Right renal pelvis (tissue), 4 donors: Measurements from ENCODE around the gene PRKRA. TPM values are rescaled to one million over a fixed set of nuclear protein-coding genes. Genes with fewer than 3 reads are reported as not detected.
"Not testable (repeated sequence)": the region's sequence is repeated elsewhere in the genome, so short reads cannot be mapped to it uniquely, and the experiment has no call there.

Source experiments
- DNase-seq, 4 donors: peaks; one replicate each; pipeline ENCODE4 v3.0.0-alpha.2; 2013; ENCODE audit warnings: low read depth in 4 of 4, low spot score in 3 of 4, missing footprints in 1 of 4
- polyA plus RNA-seq, 4 donors: library from polyadenylated mRNA; unstranded; fragments of 120-200 nt; gene quantifications; one replicate each; pipeline ENCODE4 v1.2.1, GENCODE V29; 2013; ENCODE audit not compliant: insufficient read length in 4 of 4

The PRKRA gene
- polyA plus RNA-seq = 10 to 100 TPM; 70.7 to 84.6 (median 78.2) TPM

DNA sequence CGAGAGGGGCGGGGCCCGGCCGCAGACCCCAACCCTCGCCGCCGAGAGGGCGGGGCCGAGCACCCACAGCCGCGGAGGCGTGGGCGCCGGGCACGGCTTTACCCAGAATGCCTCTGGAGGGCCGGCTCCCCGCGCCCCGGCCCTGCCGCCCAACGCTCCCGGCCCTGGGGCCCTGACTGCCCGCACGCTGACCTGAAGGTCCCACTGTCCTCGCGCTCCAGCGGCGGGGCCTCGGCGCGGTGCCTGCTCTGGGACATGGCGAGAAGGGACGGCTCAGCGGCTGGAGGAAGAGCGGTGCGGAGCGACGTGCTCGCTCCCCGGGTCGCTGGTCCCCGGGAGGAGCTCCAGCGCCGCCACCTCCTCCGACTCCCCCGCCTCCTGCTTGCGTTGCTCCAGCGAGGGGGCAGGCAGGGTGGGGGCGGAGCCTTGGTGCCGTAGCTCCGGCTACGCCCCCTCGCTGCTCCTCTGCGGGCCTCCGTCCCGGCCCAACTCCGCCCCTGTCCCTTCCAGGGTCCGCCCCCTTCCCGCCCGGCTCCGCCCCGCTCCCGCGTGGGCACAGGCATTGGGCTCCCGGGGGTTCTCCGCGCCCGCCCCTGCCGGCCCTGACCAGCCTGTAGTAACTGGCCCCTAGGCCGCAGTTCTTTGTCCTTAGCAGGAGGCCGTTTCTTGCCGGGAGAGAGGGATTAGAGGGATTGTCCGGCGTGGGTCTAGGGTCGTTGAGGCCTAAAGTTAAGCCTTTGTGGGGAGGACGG is at the start of gene PRKRA, which contains the start of gene PJVK:
Gene PRKRA (minus strand): TSS at position 402 of the 752 bp plus-strand sequence. CDS start 145 bp downstream, at position 257.
Gene PJVK (plus strand): TSS at position 605 of the 752 bp plus-strand sequence. CDS start 2,032 bp downstream, outside the sequence.
- DNase-seq = peak; percentile 96 to 98 (median 96)

- no peak for DNase-seq
Measured at GRCh38 chr2:178499640-178500039, 48.7 kb upstream of the PRKRA start.

GRCh38 chr2:178498137-178498536 is 47.2 kb upstream of the PRKRA start:
- no peak for DNase-seq

- DNase-seq = no peak
Measured at GRCh38 chr2:178496049-178496448, 45.1 kb upstream of the PRKRA start.

- no peak for DNase-seq
Measured at GRCh38 chr2:178491612-178492011, 40.6 kb upstream of the PRKRA start.

GRCh38 chr2:178485356-178485755 is 34.4 kb upstream of the PRKRA start:
- DNase-seq = no peak

GRCh38 chr2:178484245-178485041 is 33.5 kb upstream of the PRKRA start:
- no peak for DNase-seq

GRCh38 chr2:178482437-178482836 is 31.5 kb upstream of the PRKRA start:
- DNase-seq = no peak

- peak; percentile 81 to 89 (median 82) for DNase-seq
Measured at GRCh38 chr2:178480227-178481181, 29.5 kb upstream of the PRKRA start, which contains the start of gene PLEKHA3. TSS of gene PLEKHA3 (plus strand) at chr2:178480457. CDS start at chr2:178480870, 413 bp downstream.

DNA sequence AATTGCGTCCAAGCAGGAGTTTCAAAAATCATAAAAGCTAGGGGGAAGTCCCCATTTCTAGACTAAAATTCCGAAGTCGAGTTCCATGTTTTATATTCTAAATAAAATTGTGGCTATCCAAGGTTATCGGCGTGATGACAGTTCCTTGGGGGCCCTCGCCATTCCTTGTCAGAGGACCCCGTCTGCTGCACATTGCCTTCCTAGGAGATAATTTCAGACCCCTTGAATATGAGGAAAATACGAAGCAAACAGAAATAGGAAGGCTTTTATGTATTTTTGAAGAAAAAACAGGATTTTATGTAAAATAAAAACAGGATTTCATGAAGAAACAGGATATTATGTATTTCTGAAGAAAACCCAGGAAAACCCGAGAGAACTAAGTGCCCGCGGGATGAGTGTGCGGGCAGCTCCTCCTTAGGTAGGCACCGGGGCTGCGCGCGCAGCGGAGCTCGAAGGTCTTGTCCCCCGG is 28.8 kb upstream of the PRKRA start:
- no peak for DNase-seq

DNA sequence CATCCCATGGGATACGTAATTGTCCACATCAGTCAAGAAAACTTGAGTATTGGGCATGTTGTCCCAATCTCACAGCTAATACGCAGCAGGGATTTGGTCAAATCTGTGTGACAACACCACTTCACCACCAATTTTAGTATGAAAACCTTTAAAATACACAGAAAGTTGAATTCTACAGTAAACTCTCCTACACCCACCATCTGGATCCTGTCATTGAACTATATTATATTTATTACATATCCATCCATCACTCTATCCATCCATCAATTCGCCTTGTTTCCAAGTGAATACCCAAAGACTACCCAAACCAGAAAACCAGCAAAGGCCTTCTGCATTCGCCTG is 28.3 kb upstream of the PRKRA start:
- no peak for DNase-seq

- peak; percentile 67 to 82 (median 74) for DNase-seq
Measured at GRCh38 chr2:178478439-178479274, 27.7 kb upstream of the PRKRA start, which contains the start of gene FKBP7. TSS of gene FKBP7 (minus strand) at chr2:178478600. CDS start at chr2:178478499, 101 bp downstream.

DNA sequence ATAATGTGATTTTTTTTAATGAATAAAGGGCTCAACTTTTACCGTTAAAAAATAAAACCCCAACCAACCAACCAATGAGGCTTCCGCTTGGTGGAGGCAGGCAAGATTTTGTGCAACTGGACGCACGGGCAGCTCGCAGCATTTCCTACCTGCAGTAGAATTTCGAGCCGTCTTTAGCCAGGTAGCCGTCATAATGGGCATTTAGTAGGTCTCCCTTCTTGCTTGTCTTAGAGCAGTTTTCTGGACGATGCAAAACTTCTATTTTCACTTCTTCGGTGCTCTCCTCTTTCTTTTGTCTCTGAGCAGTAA is 27.1 kb upstream of the PRKRA start:
- no peak for DNase-seq

DNA sequence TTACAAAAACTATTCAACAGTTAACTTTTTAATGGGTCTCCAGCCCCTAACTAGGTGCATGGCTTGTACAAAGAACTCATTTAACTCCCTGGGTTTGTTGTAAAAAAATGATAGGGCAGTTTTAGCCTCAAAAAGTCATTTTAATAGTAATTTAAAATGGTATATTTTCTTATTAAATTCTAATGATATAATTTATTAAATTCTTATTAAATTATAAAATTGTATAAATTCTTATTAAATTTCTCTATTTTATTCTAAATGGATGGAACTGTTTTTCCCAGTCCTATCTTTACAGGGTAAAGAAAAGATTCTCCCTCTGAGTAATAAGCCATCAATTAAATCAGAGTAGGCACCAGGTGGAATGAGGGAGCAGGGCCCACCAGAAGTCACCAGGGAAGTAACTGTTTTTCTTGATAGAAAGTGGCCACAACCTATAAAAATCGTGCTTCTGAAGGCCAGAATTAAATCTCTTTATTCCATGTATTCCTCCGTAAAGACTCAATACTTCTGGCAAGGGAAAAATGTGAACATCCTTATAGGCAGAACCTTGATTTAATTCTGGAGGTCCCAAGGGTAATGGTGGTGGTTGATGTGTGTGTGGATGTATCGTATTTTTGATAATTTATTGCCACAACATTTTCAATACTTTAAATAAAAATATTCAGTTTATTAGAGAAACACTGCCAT is 26.6 kb upstream of the PRKRA start:
- peak in 2 of 4 donors; percentile 18 to 29 for DNase-seq

DNA sequence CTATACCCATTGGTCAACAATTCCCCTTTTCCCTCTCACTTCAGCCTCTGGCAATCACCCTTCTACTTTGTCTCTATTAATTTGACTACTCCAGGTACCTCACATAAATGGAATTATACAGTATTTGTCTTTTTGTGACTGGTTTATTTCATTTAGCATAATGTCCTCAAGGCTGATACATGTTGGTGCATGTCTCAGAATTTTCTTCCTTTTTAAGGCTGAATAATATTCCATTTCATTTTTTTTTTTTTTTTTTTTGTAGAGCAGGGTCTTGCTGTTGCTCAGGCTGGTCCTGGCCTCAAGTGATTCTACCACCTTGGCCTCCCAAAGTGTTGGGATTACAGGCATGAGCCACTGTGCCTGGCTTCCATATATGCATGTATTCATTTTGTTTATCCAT is 25.5 kb upstream of the PRKRA start:
- DNase-seq = no peak

DNA sequence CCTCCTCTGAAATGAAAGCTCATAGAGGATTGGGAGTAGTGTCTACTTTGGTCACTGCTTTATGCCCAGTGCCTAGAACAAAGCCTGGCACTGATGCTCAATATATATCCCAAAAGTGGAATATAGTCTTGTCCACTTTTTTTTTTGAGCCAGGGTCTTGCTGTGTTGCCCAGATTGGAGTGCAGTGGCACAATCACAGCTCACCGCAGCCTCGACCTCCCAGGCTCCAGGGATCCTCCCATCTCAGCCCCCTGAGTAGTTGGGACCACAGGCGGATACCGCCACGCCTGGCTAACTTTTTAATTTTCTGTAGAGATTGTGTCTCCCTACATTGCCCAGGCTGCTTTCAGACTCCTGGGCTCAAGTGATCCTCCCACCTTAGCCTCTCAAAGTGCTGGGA is 23.6 kb upstream of the PRKRA start:
- DNase-seq = no peak

DNA sequence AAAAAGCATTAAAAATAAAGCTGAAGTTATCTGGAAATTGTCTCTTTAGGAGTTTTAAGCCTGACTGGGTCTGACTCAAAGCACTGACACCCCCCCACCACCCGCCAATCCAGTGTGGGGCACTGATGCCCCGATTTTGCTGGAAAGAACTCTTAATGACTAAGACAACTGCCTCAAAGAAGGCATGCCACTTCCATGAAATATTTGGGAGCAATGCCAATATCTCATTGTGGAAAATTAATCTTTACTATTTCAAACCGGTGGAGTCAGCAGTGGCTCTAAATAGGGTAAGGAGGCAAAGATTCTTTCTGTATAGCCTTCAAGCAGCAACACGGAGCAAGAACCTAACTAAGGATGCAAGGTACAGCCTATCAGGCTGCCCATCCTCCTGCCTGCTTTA is 23.0 kb upstream of the PRKRA start:
- DNase-seq = no peak

DNA sequence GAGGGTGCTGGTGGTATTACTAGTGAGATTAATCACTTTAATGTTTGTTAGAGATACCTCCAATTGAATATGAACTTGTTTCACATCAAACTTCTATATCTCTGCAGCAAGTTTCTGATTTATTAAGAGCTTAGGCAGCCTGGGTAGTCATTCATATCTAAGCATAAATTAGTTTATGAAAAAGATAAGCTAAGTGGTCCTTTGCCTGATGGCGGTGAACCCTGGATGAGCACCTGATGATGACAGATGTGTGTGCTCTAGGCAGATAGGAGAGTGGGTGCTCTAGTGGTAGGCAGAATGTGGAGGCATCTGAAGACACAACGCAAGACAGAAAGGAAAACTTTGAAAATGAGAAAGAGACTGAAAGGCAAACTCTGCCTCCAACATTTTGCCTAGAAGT is 22.4 kb upstream of the PRKRA start:
- no peak for DNase-seq

DNA sequence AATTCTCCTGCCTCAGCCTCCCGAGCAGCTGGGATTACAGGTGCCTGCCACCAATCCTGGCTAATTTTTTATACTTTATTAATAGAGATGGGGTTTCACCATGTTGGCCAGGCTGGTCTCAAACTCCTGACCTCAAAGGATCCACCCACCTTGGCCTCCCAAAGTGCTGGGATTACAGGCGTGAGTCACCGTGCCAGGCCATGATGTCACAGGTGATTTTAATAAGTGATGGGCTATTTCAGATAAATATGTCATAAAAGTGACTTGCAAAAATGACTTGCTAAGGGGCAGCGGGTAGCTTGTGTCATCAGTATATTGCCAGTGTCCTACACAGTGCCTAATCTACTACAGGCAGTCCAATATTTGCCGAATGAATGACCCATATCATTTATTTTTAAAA is 20.3 kb upstream of the PRKRA start:
- DNase-seq = not testable (repeated sequence)
